ENCODE data around the gene UTF1.
"Not testable (repeated sequence)": the region's sequence is repeated elsewhere in the genome, so short reads cannot be mapped to it uniquely, and the experiment has no call there.

The UTF1 gene

DNA sequence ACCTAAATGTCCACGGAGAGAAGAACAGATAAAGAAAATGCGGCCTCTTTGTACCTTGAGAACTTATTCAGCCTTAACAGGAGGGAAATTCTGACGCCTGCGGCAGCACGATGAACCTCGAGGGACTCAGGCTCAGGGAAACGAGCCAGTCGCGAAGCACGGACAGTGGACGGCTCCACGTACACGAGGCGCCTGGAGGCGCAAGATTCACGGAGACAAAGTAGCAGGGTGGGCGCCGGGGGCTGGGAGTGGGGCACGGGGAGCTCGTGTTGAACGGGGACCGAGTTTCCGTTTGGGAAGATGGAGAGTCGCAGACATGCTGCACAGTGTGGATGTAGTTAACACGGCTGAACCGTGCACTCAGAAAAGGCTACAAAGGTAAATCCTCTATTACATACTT lies 13.2 kb upstream of the UTF1 start:
- no peak for DNase-seq
- H3K36me3 ChIP-seq (ENCODE audit: control insufficient read depth, insufficient read depth, low read length), result no peaks in the 10 kb centered on the region
- no peaks in the 10 kb centered on the region for H3K4me1 ChIP-seq (ENCODE audit: control insufficient read depth, insufficient read depth, low read length, poor library complexity, severe bottlenecking)
- H3K4me3 ChIP-seq (ENCODE audit: insufficient read depth, low read depth, low read length, poor library complexity, severe bottlenecking), result no peak overlapping the region
- no peak overlapping the region for H3K27ac ChIP-seq (ENCODE audit: insufficient read depth, low read length, poor library complexity, severe bottlenecking)
- no peaks in the 10 kb centered on the region for H3K9me3 ChIP-seq (ENCODE audit: control insufficient read depth, low read length)
- H3K27me3 ChIP-seq (replicated peaks; ENCODE audit: control insufficient read depth, insufficient read depth, low read length, poor library complexity, severe bottlenecking), result peaks cover 3% of the 10 kb centered on the region

GRCh38 chr10:133217800-133218589 lies 12.0 kb upstream of the UTF1 start:
- Histone ChIP-seq H3K4me1 (ENCODE audit: control insufficient read depth, insufficient read depth, low read length, poor library complexity, severe bottlenecking) (no peaks in the 10 kb centered on the region), H3K4me3 (ENCODE audit: insufficient read depth, low read depth, low read length, poor library complexity, severe bottlenecking) (no peak overlapping the region), H3K36me3 (ENCODE audit: control insufficient read depth, insufficient read depth, low read length) (no peaks in the 10 kb centered on the region), H3K27me3 (replicated peaks; ENCODE audit: control insufficient read depth, insufficient read depth, low read length, poor library complexity, severe bottlenecking) (peaks cover 3% of the 10 kb centered on the region), H3K27ac (ENCODE audit: insufficient read depth, low read length, poor library complexity, severe bottlenecking) (no peak overlapping the region), H3K9me3 (ENCODE audit: control insufficient read depth, low read length) (no peaks in the 10 kb centered on the region)
- DNase-seq, result no peak

DNA sequence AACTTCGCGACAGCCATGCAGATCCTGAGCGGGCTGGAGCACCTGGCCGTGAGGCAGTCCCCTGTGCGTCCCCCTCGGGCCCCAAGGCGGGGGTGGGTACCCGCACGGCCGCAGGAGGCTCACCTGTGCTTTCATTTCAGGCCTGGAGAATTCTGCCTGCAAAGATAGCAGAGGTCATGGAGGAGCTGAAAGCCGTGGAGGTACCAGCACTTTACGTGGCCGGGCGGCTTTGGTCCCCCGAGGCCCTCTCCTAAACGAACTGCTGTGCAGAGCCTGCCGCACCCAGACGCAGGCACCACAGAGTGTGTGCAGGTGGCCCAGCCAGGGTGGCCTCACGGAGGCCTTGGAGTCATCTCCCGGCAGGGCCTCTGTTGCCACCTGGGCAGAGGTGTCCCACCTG lies 11.1 kb upstream of the UTF1 start:
- no peak overlapping the region for H3K4me3 ChIP-seq (ENCODE audit: insufficient read depth, low read depth, low read length, poor library complexity, severe bottlenecking)
- no peaks in the 10 kb centered on the region for H3K9me3 ChIP-seq (ENCODE audit: control insufficient read depth, low read length)
- peaks cover 3% of the 10 kb centered on the region for H3K27me3 ChIP-seq (replicated peaks; ENCODE audit: control insufficient read depth, insufficient read depth, low read length, poor library complexity, severe bottlenecking)
- no peaks in the 10 kb centered on the region for H3K4me1 ChIP-seq (ENCODE audit: control insufficient read depth, insufficient read depth, low read length, poor library complexity, severe bottlenecking)
- H3K27ac ChIP-seq (ENCODE audit: insufficient read depth, low read length, poor library complexity, severe bottlenecking), result no peak overlapping the region
- DNase-seq, result no peak
- H3K36me3 ChIP-seq (ENCODE audit: control insufficient read depth, insufficient read depth, low read length), result no peaks in the 10 kb centered on the region

GRCh38 chr10:133219782-133220181 lies 10.2 kb upstream of the UTF1 start:
- Histone ChIP-seq H3K4me3 (ENCODE audit: insufficient read depth, low read depth, low read length, poor library complexity, severe bottlenecking) (no peak overlapping the region), H3K36me3 (ENCODE audit: control insufficient read depth, insufficient read depth, low read length) (no peaks in the 10 kb centered on the region), H3K27ac (ENCODE audit: insufficient read depth, low read length, poor library complexity, severe bottlenecking) (no peak overlapping the region), H3K27me3 (replicated peaks; ENCODE audit: control insufficient read depth, insufficient read depth, low read length, poor library complexity, severe bottlenecking) (peaks cover 3% of the 10 kb centered on the region), H3K4me1 (ENCODE audit: control insufficient read depth, insufficient read depth, low read length, poor library complexity, severe bottlenecking) (no peaks in the 10 kb centered on the region), H3K9me3 (ENCODE audit: control insufficient read depth, low read length) (no peaks in the 10 kb centered on the region)
- no peak for DNase-seq

DNA sequence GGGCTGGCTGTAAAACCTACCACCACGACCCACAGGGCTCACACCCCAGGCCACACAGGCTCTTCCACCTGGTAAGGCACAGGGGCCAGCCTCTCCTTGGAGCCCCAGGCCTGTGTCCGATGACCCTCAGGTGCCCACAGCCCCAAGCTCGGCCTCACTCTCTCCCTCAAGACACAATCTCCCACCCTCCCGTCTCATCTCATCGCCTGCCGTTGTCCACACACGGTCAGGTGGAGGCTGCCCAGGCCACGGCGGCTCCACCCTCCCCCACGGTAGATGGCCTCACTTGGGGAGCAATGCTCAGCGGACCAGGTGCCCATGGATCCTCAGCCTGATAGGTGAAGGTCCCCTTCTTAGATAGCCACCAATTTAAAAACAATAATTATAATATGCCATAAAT lies 8.7 kb upstream of the UTF1 start:
- DNase-seq, result no peak
- Histone ChIP-seq H3K9me3 (ENCODE audit: control insufficient read depth, low read length) (no peaks in the 10 kb centered on the region), H3K4me1 (ENCODE audit: control insufficient read depth, insufficient read depth, low read length, poor library complexity, severe bottlenecking) (no peaks in the 10 kb centered on the region), H3K36me3 (ENCODE audit: control insufficient read depth, insufficient read depth, low read length) (no peaks in the 10 kb centered on the region), H3K4me3 (ENCODE audit: insufficient read depth, low read depth, low read length, poor library complexity, severe bottlenecking) (no peak overlapping the region), H3K27me3 (replicated peaks; ENCODE audit: control insufficient read depth, insufficient read depth, low read length, poor library complexity, severe bottlenecking) (peaks cover 8% of the 10 kb centered on the region), H3K27ac (ENCODE audit: insufficient read depth, low read length, poor library complexity, severe bottlenecking) (no peak overlapping the region)

DNA sequence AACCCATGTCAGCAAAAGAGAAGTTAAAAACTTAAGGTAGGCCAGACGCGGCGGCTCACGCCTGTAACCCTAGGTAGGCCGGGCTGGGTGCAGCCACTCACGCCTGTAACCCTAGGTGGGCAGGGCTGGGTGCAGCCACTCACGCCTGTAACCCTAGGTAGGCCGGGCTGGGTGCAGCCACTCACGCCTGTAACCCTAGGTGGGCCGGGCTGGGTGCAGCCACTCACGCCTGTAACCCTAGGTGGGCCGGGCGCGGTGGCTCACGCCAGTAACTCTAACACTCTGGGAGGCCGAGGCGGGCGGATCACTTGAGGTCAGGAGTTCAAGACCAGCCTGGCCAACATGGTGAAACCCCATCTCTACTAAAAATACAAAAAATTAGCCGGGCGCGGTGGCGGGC lies 8.3 kb upstream of the UTF1 start:
- not testable (repeated sequence) for H3K27ac ChIP-seq (ENCODE audit: insufficient read depth, low read length, poor library complexity, severe bottlenecking); H3K4me3 ChIP-seq (ENCODE audit: insufficient read depth, low read depth, low read length, poor library complexity, severe bottlenecking); H3K36me3 ChIP-seq (ENCODE audit: control insufficient read depth, insufficient read depth, low read length); H3K9me3 ChIP-seq (ENCODE audit: control insufficient read depth, low read length); H3K27me3 ChIP-seq (replicated peaks; ENCODE audit: control insufficient read depth, insufficient read depth, low read length, poor library complexity, severe bottlenecking); DNase-seq; H3K4me1 ChIP-seq (ENCODE audit: control insufficient read depth, insufficient read depth, low read length, poor library complexity, severe bottlenecking)

DNA sequence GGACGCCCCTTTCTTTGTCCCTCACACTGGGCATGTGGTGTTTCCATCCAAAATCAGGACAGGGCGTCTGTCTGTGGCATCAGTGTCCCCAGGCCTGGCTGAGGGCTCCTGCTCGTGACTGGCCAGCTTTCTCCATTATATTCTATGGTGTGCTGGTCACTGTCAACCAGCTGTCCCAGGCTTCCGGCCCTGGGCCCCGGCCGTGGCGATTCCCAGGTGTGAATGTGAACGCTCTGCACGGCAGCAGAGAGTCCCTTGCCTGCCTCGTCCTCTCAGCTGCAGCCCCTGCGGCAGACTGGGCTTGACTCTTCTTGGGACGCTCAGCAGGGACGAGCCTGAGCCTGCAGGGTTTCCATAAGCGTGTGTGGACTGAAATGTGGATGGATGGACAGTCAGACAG lies 5.9 kb upstream of the UTF1 start:
- DNase-seq, result no peak
- no peaks in the 10 kb centered on the region for H3K36me3 ChIP-seq (ENCODE audit: control insufficient read depth, insufficient read depth, low read length)
- H3K4me3 ChIP-seq (ENCODE audit: insufficient read depth, low read depth, low read length, poor library complexity, severe bottlenecking), result no peak overlapping the region
- H3K4me1 ChIP-seq (ENCODE audit: control insufficient read depth, insufficient read depth, low read length, poor library complexity, severe bottlenecking), result no peaks in the 10 kb centered on the region
- peaks cover 6% of the 10 kb centered on the region for H3K27me3 ChIP-seq (replicated peaks; ENCODE audit: control insufficient read depth, insufficient read depth, low read length, poor library complexity, severe bottlenecking)
- H3K9me3 ChIP-seq (ENCODE audit: control insufficient read depth, low read length), result no peaks in the 10 kb centered on the region
- H3K27ac ChIP-seq (ENCODE audit: insufficient read depth, low read length, poor library complexity, severe bottlenecking), result no peak overlapping the region

- H3K4me1 ChIP-seq (ENCODE audit: control insufficient read depth, insufficient read depth, low read length, poor library complexity, severe bottlenecking), result no peaks in the 10 kb centered on the region
- no peak overlapping the region for H3K4me3 ChIP-seq (ENCODE audit: insufficient read depth, low read depth, low read length, poor library complexity, severe bottlenecking)
- no peaks in the 10 kb centered on the region for H3K9me3 ChIP-seq (ENCODE audit: control insufficient read depth, low read length)
- H3K27ac ChIP-seq (ENCODE audit: insufficient read depth, low read length, poor library complexity, severe bottlenecking), result no peak overlapping the region
- DNase-seq, result no peak
- H3K27me3 ChIP-seq (replicated peaks; ENCODE audit: control insufficient read depth, insufficient read depth, low read length, poor library complexity, severe bottlenecking), result peaks cover 11% of the 10 kb centered on the region
- no peaks in the 10 kb centered on the region for H3K36me3 ChIP-seq (ENCODE audit: control insufficient read depth, insufficient read depth, low read length)
Observed at GRCh38 chr10:133224756-133225372, 5.2 kb upstream of the UTF1 start.

DNA sequence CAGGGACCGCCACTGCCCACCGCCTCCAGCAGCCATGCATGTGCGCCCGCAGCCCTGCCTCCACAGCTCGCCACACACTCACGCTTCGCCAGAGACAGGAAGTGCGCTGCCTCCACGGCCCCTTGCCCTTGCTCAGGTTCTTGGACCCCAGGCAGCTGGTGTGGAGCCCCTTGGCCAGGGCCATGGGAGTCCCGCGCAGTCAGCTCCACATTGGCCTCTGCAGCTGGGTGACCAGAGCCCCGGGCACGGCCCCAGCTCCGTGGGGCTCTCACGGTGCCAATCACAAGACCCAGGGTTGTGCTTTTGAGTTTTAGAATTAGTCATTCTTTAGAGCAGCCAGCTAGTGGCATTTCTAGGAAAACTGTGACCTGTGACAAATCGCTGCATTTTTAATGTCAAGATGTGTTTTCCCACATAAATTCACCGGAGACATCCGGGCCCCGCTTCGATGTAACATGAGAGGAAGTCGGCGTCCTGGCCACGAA lies 4.3 kb upstream of the UTF1 start:
- H3K27me3 ChIP-seq (replicated peaks; ENCODE audit: control insufficient read depth, insufficient read depth, low read length, poor library complexity, severe bottlenecking), result peaks cover 14% of the 10 kb centered on the region
- H3K36me3 ChIP-seq (ENCODE audit: control insufficient read depth, insufficient read depth, low read length), result no peaks in the 10 kb centered on the region
- H3K27ac ChIP-seq (ENCODE audit: insufficient read depth, low read length, poor library complexity, severe bottlenecking), result no peak overlapping the region
- H3K4me1 ChIP-seq (ENCODE audit: control insufficient read depth, insufficient read depth, low read length, poor library complexity, severe bottlenecking), result no peaks in the 10 kb centered on the region
- DNase-seq, result no peak
- no peaks in the 10 kb centered on the region for H3K9me3 ChIP-seq (ENCODE audit: control insufficient read depth, low read length)
- H3K4me3 ChIP-seq (ENCODE audit: insufficient read depth, low read depth, low read length, poor library complexity, severe bottlenecking), result no peak overlapping the region

- peaks cover 4% of the 10 kb centered on the region for H3K4me1 ChIP-seq (ENCODE audit: control insufficient read depth, insufficient read depth, low read length, poor library complexity, severe bottlenecking)
- no peak overlapping the region for H3K4me3 ChIP-seq (ENCODE audit: insufficient read depth, low read depth, low read length, poor library complexity, severe bottlenecking)
- DNase-seq, result no peak
- peaks cover 17% of the 10 kb centered on the region for H3K27me3 ChIP-seq (replicated peaks; ENCODE audit: control insufficient read depth, insufficient read depth, low read length, poor library complexity, severe bottlenecking)
- no peak overlapping the region for H3K27ac ChIP-seq (ENCODE audit: insufficient read depth, low read length, poor library complexity, severe bottlenecking)
- H3K9me3 ChIP-seq (ENCODE audit: control insufficient read depth, low read length), result no peaks in the 10 kb centered on the region
- H3K36me3 ChIP-seq (ENCODE audit: control insufficient read depth, insufficient read depth, low read length), result no peaks in the 10 kb centered on the region
Observed at GRCh38 chr10:133226251-133226808, 3.7 kb upstream of the UTF1 start.
